ENCODE results near the gene KIF1B.
A peak's percentile ranks its signal among the peaks of the same experiment; 100 is the strongest.

KIF1B gene

GRCh38 chr1:10430216-10431069 lies 220.1 kb downstream of the KIF1B start, which contains the start of gene CENPS (continued):
- TF ChIP-seq PRDM10 (tag by site-specific recombination; IDR thresholded peaks at IDR 0.05) (peak; percentile 38; the same call in 1 of the 2 replicates), ZNF510 (tag by site-specific recombination; IDR thresholded peaks at IDR 0.05; ENCODE audit: insufficient replicate concordance) (no peak), ZNF274 (IDR thresholded peaks at IDR 0.05; ENCODE audit: low read length) (no peak), ZNF274 (tag by site-specific recombination; IDR thresholded peaks at IDR 0.05; ENCODE audit: borderline replicate concordance) (no peak), ZNF624 (tag by site-specific recombination; IDR thresholded peaks at IDR 0.05) (no peak), ZNF776 (tag by site-specific recombination; IDR thresholded peaks at IDR 0.05; ENCODE audit: borderline replicate concordance) (peak; percentile 52; the same call in 1 of the 2 replicates), ZNF623 (tag by site-specific recombination; IDR thresholded peaks at IDR 0.05) (0 out of 2 replicates have a peak, but pooled peaks have one; percentile 8), HOXA7 (CRISPR knock-in tag; IDR thresholded peaks at IDR 0.05; ENCODE audit: borderline replicate concordance) (no peak), ZNF366 (tag by site-specific recombination; conservative IDR thresholded peaks at IDR 0.05) (no peak), ZBTB6 (tag by site-specific recombination; IDR thresholded peaks at IDR 0.05) (peak; percentile 63; the same call in 1 of the 2 replicates), ZNF23 (tag by site-specific recombination; IDR thresholded peaks at IDR 0.05; ENCODE audit: borderline replicate concordance) (no peak), ZNF837 (tag by site-specific recombination; IDR thresholded peaks at IDR 0.05) (no peak), PRDM6 (tag by site-specific recombination; IDR thresholded peaks at IDR 0.05) (no peak), ZEB2 (tag by site-specific recombination; IDR thresholded peaks at IDR 0.05) (peak; percentile 79; the same call in 1 of the 2 replicates), BCL11B (tag by site-specific recombination; IDR thresholded peaks at IDR 0.05; ENCODE audit: low read depth) (peak; percentile 90), ZBTB10 (tag by site-specific recombination; IDR thresholded peaks at IDR 0.05) (0 out of 2 replicates have a peak, but pooled peaks have one; percentile 49), ZNF501 (tag by site-specific recombination; IDR thresholded peaks at IDR 0.05) (0 out of 2 replicates have a peak, but pooled peaks have one; percentile 30), ZNF416 (tag by site-specific recombination; IDR thresholded peaks at IDR 0.05) (no peak), ZNF707 (tag by site-specific recombination; IDR thresholded peaks at IDR 0.05) (no peak), ZNF311 (tag by site-specific recombination; IDR thresholded peaks at IDR 0.05; ENCODE audit: borderline replicate concordance) (no peak), ZNF10 (tag by site-specific recombination; IDR thresholded peaks at IDR 0.05) (peak; percentile 64; the same call in 1 of the 2 replicates), KLF9 (tag by site-specific recombination; IDR thresholded peaks at IDR 0.05; ENCODE audit: low read depth) (peak; percentile 92), ZSCAN4 (tag by site-specific recombination; IDR thresholded peaks at IDR 0.05) (no peak), BCL11A (tag by site-specific recombination; IDR thresholded peaks at IDR 0.05; ENCODE audit: low read depth) (peak; percentile 71; the same call in 1 of the 2 replicates), GLIS1 (tag by site-specific recombination; IDR thresholded peaks at IDR 0.05) (peak; percentile 74), ZNF24 (tag by site-specific recombination; IDR thresholded peaks at IDR 0.05) (0 out of 2 replicates have a peak, but pooled peaks have one; percentile 35), ZNF791 (tag by site-specific recombination; IDR thresholded peaks at IDR 0.05) (no peak), KLF16 (tag by site-specific recombination; IDR thresholded peaks at IDR 0.05) (peak; percentile 87)
